ENCODE measurements around the gene SATB1.

The SATB1 gene

DNA sequence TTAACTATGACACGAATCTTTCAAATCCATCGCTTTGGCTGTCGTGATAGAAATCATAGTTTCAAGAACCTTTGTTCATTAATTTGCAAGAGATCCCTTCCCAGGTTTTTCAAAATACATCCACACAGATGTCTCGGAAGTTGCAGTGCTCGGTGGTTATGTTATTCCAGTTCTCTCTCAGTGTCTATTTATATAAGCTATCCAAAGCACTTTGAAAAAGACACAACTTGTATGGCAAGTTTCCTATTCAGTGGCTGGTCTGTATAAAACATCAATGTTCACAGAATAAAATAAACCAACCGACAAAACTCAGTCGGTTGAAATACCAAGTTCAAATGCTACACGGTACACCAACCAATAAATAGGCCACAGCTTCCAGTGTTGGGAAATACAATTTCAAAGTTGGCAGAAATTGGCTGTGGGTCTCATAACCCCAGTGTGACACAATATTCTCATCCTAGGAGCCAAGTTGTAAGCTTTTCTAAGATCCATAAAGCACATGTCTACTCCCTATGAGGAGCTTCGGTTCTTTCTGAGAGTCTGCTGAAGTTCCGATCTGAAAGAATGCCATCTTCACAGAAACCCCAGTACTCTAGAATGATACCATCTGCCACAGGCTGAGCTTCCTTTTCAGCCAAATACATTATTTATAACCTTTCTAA is 23.7 kb downstream of the SATB1 start:
- DNase-seq (ENCODE audit: low read depth), result no peak

DNA sequence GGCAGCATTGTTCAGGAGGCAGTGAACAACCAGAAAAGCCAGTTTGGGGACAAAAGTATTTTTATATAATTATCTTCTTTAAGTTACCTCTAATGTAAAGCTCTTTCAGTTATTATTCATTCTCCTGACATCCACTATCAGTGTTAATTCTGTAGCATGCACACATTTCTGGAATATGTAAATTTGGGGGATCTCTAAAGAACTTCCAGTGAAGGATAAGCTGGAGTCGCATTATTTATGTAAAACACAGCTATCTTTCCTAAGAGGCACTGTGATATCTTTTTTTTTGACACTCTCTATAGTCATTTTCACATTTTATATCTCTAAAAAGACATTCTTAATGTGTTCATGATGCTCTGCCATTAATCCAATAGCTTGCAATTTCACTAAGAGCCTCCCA is 26.7 kb downstream of the SATB1 start:
- DNase-seq (ENCODE audit: low read depth), result no peak

DNA sequence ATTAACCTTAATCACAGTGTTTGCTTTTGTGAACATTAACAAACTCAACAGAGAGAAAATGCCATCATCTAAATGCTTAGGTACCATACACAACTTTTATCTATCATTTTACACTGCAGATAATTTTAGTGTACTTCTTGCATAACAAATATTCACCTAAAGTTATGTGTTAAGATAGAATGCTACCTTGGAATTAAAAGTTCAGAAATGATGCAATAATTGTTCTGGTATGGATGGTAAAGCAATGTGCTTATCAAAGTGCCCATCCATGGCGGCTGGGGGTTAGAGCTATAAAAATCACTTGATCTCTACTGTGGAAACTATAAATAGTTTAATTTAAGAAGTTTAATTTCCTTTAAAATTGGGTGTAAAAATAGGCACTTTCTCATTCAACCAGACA is 28.7 kb downstream of the SATB1 start:
- DNase-seq (ENCODE audit: low read depth), result no peak

DNA sequence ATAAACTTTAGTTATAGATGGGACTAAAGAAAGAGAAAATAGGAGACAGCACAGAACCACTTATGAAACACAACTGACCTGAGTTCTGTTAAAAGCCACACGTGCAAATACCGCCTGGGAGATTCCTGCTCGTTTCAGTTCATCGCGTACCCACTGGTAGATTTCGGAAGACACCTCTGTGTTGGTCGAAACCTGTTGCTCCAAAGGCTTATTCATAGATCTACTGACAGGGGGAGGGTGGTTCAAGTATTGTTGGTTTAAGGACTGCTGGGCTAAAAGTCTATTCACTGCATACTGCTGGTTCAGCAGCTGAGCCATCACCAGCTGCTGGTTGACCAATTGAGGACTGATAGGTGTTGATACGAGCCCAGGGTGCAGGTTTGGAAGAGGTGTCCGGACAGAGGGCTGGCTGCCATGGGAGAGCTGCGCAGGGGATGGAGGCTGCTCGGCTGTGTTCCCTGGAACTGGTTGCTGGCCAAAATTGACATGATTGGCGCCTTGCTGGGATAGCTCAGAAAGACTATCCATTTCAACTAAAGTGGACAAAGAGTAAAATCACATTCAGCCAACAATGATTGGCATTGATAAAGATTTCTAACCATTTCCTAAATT is 30.6 kb downstream of the SATB1 start:
- DNase-seq (ENCODE audit: low read depth), result no peak

DNA sequence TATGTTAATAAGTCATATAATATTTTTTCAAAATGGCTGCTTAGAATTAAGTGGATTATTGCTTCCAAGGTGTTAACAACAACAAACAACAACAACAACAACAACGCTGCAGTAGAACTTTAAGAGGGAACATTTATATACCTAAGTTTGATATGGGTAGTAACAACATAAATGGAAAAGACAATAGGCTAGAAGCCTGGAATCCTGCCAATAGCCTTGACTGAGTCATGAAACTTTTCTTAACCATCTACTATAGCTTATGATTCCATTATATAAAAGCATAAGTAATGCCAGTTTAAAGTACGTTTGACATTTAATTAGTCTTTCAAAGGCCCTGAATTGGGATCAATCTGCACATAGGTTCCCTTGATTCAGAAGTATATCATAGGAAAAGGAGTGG is 31.2 kb downstream of the SATB1 start:
- no peak for DNase-seq (ENCODE audit: low read depth)

DNA sequence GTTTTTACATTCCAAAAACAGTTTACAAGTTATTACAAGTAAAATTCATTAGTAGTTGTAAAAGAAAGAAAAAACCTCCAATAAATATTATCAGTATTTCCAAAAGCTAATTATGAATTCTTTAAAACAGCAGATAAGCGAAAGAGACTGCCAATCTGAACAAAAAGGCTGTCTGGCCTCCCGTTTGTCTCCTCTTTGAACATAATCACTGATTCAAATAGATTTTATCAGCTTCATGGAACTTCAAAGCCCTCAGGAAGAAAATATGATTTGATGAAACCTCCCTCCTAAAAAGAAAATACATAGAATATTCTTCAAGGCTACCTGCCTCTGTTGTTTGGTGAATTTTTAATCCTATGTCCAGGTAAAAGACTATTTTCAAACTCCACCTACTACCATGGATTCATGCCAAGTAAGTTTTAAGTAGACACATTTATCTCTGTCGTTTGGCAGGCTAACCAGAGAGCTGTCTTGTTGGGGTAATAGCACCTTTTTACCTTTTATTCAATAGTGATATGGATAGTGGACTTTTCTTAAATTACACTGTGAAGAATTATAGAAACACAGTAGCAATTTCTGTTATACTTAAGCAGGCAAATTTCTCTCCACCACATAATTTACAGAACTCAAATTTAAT is 35.0 kb downstream of the SATB1 start:
- DNase-seq (ENCODE audit: low read depth), result no peak

DNA sequence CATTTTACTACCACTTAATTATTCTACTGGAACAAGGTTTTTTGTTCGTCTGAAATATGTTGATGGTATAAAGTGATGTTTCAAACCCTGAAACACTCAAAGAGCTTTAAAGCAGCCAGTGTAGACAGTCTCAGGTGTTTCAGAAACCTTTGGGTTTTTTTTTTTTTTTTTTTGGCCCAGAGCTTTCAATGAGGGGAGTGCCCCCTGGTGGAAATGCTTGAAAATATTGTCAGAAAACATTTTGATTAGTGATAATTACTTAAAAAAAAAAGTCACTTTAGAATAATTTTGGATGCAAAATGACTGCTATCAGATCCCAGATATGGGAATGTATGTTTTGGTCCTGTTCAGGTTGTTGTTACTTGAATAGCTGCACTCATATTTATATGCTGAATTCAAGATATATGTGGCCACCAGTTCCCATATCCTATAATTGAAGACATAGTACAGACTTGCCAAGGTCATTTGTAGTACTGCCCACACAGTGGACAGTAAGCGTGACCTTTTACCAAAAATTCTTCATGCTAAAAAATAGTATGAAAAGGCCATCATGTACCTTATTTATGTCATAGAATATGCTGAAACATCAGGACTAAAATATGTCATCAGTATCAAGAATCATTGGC is 35.9 kb downstream of the SATB1 start:
- no peak for DNase-seq (ENCODE audit: low read depth)

DNA sequence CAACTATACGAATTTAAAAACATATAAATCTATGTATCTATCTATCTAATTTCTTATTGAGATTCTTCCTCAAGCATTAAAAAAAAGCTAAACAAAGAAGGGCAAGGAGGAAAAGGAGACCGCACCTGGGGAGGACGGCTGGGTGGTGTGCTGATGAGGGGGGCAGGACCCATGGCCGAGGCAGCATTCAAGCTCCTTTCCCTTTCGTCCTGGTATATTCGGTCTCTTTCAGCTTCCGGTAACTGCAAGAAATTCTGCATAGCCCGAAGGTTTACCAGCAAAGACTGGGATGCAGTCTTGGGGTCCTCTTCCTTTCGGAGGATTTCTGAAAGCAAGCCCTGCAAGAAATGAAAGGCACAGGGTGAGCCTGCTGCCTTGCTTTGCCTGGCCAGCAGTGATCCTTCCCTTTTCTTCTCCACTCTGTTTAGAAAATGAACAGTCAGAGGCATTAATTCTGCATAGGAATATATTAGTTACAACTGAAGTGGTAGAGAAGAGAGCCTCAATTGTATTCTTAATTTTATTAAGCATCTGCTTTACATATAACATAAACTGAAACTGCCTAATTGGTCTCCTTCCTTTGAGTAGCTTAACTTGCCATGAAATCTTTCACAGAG is 38.8 kb downstream of the SATB1 start:
- no peak for DNase-seq (ENCODE audit: low read depth)

DNA sequence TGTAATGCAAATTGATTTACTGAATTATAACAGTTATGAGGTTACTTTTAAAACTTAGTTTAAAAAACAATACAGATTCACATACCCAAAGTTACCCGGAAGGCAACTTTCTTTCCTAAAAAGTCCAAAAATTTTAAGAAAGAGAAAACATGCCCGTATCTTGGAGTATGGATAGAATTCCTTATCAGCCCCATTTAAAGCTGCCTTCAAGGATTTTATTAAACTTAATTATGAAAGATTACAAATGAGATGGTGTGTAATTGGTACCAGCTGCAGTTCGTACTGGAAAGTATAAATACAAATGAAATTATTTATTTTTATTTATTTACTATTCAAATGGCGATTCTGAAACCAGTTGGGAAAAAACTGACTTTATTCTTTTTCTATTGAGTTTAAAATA is 39.4 kb downstream of the SATB1 start:
- no peak for DNase-seq (ENCODE audit: low read depth)

DNA sequence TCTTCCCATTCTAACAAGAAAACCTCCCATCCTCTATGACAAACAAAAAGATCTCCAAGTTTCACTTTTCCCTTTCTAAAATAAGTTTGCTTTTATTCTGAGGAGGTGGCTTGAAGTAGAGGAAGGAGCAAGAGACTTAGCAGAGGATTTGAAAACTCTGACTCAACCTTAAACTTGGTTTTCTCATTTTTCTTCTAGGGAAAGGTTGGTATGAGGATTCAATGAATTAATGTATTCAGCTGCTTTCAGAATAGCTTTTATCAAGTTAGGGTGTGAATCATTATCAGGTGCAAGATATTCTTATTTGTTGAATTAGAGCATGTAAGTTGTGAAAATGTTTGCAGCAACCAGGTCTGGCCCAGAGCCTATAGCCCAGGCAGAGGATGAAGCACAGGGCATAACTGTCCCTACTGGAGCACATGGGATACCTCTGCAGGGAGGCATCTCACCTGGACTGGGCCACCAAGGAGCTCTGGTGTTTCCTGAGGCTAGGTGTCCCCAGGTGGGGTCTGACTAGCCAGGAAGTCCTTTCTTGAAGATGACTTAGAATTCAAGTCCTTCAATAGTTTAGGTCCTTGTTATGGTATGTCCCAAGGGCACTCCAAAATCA is 42.3 kb downstream of the SATB1 start:
- DNase-seq (ENCODE audit: low read depth), result no peak

DNA sequence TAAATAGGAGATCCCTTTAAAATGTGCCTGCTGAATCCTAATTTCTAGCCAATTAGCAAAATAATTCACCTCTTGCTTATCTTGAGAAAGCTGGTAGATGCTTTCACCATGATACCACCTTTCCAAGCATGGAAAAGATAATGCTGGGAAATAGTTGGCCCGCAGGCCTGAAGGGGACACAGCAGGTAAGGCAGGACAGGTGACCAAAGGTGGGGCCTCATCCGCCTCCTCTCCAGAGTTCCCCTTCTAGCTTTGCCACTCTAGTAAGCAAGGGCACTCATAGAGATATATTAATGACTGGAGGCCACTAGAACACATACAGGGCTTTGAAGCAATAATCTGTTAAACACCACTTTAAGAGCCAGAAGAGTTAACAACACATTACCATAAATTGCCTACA is 45.5 kb downstream of the SATB1 start:
- DNase-seq (ENCODE audit: low read depth), result no peak

DNA sequence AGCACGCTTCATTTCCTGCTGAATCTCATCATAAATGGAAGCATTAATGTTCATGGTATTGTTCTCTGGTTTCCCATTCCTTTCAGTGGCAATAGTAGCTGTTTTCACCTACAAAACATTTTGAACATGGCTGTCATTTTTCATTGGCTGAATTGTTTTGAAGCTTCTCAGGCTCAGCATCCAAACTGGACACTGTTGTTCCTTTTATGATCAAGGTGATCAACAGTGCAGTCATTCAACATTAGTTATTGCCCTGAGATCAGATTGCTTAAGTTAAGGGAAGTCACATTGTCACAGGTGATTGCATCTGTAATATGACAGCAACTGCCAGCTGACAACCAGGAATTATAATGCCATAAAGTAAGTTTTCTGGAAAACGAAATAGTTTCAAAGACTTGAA is 46.9 kb downstream of the SATB1 start:
- DNase-seq (ENCODE audit: low read depth), result no peak

DNA sequence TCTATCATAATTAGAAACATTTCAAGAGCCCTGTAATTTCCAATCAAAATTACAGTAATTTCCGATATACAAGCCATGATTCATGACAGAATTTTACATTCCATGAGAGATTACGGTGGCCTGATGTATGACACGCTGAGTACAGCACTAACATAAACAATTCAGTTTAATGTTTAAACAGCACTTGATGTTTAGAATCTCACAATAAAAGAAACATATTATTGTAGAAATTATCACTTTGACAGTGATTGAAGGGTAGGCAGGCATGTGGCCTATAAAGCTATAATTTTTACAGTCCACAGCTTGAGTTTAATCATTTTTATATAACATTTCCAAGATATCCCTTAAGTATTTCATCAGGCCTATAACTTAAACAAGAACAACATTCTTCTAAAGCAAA is 48.5 kb downstream of the SATB1 start:
- DNase-seq (ENCODE audit: low read depth), result no peak

DNA sequence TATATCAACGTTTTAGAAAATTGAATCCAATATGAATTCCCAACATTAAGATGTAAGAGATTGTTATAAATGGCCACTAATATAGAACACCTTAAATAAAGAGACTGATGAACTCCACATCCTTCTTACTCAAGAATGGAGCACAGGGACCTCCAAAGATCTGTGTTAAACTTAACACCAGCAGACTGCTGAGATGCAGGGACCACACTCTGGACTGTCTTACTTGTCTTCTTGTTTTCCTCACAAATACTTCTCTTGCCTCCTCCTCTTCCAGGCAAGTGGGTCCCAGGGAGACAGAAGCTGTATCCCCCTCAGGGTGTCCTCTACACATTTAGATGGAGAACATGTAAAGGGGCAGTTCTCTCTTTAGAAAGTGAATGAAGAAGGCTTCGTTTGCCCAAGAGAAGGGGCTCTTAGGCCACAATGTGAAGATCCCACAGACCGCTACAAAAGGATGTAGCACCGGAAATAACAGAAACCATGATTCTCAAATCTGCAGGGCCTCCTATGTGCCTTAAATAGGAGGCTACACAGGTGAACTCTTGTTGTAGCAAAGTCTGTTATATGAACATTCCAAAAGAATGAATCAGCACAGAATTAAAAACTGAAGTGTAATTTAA is 52.2 kb downstream of the SATB1 start:
- DNase-seq (ENCODE audit: low read depth), result no peak

DNA sequence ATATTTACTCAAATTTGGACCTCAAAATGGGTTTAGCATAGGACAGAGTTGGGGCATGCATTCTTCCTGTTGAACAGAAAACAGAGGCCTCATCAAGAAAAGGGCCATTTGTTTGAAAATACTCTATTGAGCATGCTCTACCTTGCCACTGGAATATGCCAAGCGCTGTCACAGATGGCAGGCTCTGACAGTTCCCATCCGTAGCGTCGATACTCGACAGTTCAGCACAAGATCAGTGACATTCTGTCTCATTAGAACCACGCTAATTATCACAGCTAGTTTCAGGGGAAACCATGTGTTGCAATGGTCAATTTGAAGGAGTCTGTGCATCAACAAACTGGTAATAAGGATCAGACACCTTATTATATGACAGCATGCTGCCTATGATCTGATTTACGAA is 54.5 kb downstream of the SATB1 start:
- no peak for DNase-seq (ENCODE audit: low read depth)

DNA sequence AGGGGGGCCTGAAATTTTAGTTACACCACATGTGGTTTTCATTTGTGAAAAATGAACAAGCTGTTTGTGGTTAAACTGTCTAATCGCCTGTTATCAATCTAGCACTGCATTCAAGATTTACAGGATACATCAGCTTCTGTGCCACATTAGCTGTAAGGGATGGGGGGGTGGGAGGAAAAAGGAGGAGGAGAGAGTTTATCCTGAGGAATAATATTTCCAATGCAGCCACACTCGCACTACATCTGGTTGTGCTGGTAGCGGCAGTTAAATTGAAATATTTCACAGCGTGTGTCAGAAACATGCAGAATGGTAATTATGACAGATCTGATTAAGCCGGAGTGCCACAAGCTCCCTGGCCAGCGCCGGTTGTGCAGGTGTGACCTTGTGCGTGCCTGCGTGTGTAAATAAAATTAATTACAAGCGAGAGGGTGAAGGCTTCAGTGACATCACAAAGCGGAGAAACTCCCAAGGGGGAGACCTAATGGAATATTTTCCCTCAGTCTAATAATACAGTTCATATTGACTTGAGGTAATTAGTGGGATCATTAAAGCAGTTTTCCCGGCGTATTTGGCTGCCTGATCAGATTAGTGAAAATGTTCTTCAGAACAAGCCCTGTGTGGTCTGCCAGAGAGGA is 55.5 kb downstream of the SATB1 start:
- no peak for DNase-seq (ENCODE audit: low read depth)

DNA sequence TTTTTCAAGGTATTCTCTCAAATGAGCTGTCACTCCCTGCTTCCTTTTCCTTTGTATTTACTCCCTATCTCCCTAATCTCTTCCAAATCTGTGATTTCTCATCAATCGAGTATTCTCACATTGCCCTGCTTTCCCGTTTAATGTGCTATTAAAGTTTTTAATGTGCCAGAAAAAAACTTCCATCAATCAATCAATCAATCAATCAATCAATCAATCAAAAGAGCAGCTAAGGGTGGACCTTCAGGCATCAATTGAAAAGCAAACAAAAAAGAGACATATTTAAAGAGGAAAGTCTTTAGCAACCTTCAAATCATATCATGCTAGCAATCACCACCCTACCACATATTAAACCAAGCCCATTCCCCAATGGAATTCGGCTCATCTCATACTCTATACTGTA is 58.9 kb downstream of the SATB1 start:
- DNase-seq (ENCODE audit: low read depth), result no peak

DNA sequence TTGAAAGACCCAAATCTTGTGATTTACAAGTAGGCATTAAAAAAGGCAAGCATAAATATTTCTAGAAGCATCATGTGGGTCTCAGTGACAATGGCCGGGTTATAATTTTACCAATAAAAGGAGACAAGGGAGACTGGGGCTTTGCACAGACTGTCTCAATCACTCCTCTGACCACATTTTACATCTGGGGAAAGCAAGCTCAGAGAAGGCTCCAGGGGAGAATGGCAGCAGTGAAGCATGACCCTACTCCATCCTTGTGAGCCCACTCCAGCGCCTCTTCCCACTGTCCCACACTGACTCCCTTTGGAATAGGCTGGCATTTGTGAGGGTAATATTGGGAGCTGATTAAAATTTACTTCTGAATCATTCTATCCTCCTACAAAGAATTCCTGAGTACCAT is 61.8 kb downstream of the SATB1 start:
- DNase-seq (ENCODE audit: low read depth), result no peak

DNA sequence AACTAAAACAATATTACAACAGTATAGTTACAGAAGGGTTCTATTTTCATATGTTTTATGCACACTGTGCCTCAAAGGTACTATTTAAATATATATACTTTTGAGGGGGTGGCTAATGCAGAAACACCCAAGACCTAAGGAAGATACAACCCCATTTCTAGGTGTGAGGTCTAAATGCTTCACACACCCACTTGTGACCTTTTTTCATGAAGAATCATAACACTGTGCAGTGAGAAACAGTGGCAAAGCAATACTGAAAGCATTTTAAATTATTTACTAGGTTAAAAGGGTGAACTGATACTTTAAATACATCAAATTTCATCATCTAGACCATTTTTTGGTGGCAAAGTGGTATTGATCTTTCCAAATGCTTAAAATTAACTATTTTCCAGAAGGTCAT is 67.4 kb downstream of the SATB1 start:
- DNase-seq (ENCODE audit: low read depth), result no peak

DNA sequence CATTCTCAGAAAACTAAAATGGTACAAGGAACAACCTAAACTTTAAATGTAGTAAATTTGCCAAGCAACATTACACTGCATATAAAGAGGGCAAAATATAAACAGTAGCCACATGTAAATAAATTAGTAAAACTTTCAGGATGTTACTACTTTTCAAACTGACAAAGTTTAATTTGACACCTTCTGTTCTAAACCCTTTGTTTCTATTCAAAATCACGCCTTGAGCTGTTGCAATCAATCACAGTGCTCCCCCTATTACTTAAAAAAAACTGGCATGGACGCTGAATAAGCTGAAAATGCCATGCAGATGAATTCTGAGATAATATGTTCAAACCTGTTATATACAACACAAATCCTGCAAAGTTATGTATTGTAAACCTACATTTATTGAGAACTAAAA is 69.3 kb downstream of the SATB1 start:
- no peak for DNase-seq (ENCODE audit: low read depth)

DNA sequence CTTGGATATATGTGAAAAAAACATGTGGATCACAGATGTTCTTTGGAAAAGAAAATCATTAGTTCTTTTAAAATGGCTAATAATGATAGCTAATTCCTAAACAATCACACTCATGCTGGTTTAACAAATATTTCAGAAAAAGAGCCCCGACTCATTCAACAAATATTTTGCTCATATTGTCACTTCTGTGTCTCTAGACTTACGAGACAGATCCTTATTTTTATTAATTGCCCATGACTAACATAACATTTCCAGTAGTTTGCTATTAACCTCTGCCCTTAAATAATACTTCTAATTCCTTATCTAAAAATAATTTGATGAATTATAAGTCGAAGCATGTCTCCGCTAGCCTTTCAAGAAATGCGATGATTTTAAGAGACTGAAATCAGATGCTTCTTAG is 70.4 kb downstream of the SATB1 start:
- no peak for DNase-seq (ENCODE audit: low read depth)
